Measurements from ENCODE around the gene PITX3. TPM values are rescaled to one million over a fixed set of nuclear protein-coding genes. Genes with fewer than 3 reads are reported as not detected.

Gene PITX3
- total and polyA plus RNA-seq, 2 experiments from 2014 or later: 0.34 TPM; not detected in 1

DNA sequence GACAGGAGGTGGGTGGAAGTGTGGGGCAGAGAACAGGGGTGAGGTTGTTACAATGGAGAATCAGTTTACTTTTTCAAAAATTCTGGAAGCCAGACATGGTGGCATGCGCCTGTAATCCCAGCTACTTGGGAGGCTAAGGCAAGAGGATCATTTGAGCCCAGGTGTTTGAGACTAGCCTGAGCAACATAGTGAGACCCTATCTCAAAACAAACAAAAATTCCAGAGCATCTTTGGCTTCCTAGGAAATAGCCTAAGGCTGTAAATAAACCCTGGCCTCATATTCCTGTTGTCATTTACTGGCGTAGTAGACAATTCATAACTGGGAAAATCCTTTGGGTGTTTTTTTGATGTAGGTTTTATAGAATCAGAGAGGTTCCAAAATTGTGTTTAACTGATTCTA, 48.0 kb upstream of the PITX3 start:
- Mint-ChIP-seq H3K36me3 (ENCODE audit: low read depth) (no peaks in the 10 kb centered on the region), H3K4me1 (no peaks in the 10 kb centered on the region), H3K27me3 (ENCODE audit: insufficient read depth, low read depth, poor library complexity) (no peaks in the 10 kb centered on the region), H3K9me3 (no peaks in the 10 kb centered on the region), H3K27ac (no peak overlapping the region), H3K4me3 (no peak overlapping the region)
- Histone ChIP-seq H3K79me2 (replicated peaks; ENCODE audit: insufficient read depth) (peaks cover 8% of the 10 kb centered on the region; the same call in 1 of the 2 replicates), H3K4me3 (no peak overlapping the region), H3K27ac (ENCODE audit: low read depth) (no peak overlapping the region), H3K27me3 (ENCODE audit: insufficient read depth) (no peaks in the 10 kb centered on the region), H3F3A (replicated peaks; ENCODE audit: low read depth) (no peaks in the 10 kb centered on the region), H4K20me1 (replicated peaks; ENCODE audit: insufficient read depth) (no peaks in the 10 kb centered on the region; the same call in none of the 2 replicates), H3K36me3 (ENCODE audit: insufficient read depth) (no peaks in the 10 kb centered on the region), H3K4me1 (ENCODE audit: insufficient read depth) (no peaks in the 10 kb centered on the region), H3K9me2 (ENCODE audit: insufficient read depth) (no peaks in the 10 kb centered on the region), H3K4me2 (no peak overlapping the region), H2AFZ (no peak overlapping the region)
- TF ChIP-seq, protein P1, sequence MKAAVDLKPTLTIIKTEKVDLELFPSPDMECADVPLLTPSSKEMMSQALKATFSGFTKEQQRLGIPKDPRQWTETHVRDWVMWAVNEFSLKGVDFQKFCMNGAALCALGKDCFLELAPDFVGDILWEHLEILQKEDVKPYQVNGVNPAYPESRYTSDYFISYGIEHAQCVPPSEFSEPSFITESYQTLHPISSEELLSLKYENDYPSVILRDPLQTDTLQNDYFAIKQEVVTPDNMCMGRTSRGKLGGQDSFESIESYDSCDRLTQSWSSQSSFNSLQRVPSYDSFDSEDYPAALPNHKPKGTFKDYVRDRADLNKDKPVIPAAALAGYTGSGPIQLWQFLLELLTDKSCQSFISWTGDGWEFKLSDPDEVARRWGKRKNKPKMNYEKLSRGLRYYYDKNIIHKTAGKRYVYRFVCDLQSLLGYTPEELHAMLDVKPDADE (IDR thresholded peaks at IDR 0.05): no peak
- TF ChIP-seq POLR2AphosphoS5 (IDR thresholded peaks at IDR 0.05; ENCODE audit: low read depth) (no peak), EZH2 (IDR thresholded peaks at IDR 0.05; ENCODE audit: low read depth, unreplicated experiment) (no peak), STAT1 (IDR thresholded peaks at IDR 0.05; ENCODE audit: unreplicated experiment) (no peak), JUNB (IDR thresholded peaks at IDR 0.05; ENCODE audit: unreplicated experiment) (no peak), ZNF331 (CRISPR knock-in tag; IDR thresholded peaks at IDR 0.05; ENCODE audit: low read depth) (no peak), NANOG (IDR thresholded peaks at IDR 0.05; ENCODE audit: borderline replicate concordance) (no peak), EZH2phosphoT487 (IDR thresholded peaks at IDR 0.05; ENCODE audit: unreplicated experiment) (no peak)
- ATAC-seq (no peak), DNase-seq (ENCODE audit: low spot score) (no peak)

DNA sequence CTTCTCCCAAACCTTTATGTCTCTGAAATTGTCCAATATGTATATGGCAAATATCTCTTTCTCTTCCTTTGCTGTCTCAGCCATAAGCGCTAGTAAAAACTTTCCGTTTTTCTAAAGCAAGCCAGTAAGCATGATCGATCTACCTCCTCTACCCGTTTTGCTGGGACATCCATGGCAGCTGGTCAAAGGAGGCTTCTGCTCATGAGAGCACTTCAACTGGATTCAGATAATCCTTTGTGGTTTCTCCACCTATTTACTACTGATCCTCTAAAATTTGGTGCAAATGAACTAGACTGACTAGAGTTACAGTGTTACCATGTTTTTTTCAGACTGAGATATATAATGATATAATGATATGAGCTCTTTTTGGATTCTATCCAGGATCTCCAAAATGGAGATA, 46.7 kb upstream of the PITX3 start:
- Histone ChIP-seq H3K79me2 (replicated peaks; ENCODE audit: insufficient read depth) (peaks cover 8% of the 10 kb centered on the region; the same call in 1 of the 2 replicates), H4K20me1 (replicated peaks; ENCODE audit: insufficient read depth) (no peaks in the 10 kb centered on the region; the same call in none of the 2 replicates), H3K36me3 (ENCODE audit: insufficient read depth) (no peaks in the 10 kb centered on the region), H3K27ac (ENCODE audit: low read depth) (no peak overlapping the region), H3K4me1 (ENCODE audit: insufficient read depth) (no peaks in the 10 kb centered on the region), H3K9me2 (ENCODE audit: insufficient read depth) (no peaks in the 10 kb centered on the region), H3K4me3 (no peak overlapping the region), H3K4me2 (no peak overlapping the region), H3K27me3 (ENCODE audit: insufficient read depth) (no peaks in the 10 kb centered on the region), H2AFZ (no peak overlapping the region), H3F3A (replicated peaks; ENCODE audit: low read depth) (no peaks in the 10 kb centered on the region)
- Mint-ChIP-seq H3K4me1 (no peaks in the 10 kb centered on the region), H3K9me3 (no peaks in the 10 kb centered on the region), H3K27me3 (ENCODE audit: insufficient read depth, low read depth, poor library complexity) (no peaks in the 10 kb centered on the region), H3K36me3 (ENCODE audit: low read depth) (no peaks in the 10 kb centered on the region), H3K27ac (no peak overlapping the region), H3K4me3 (no peak overlapping the region)
- no peak for DNase-seq (ENCODE audit: low spot score)
- no peak for ATAC-seq
- TF ChIP-seq POLR2AphosphoS5 (IDR thresholded peaks at IDR 0.05; ENCODE audit: low read depth) (no peak), ZNF114 (CRISPR knock-in tag; IDR thresholded peaks at IDR 0.05) (no peak), STAT1 (IDR thresholded peaks at IDR 0.05; ENCODE audit: unreplicated experiment) (no peak), EZH2 (IDR thresholded peaks at IDR 0.05; ENCODE audit: low read depth, unreplicated experiment) (no peak), JUNB (IDR thresholded peaks at IDR 0.05; ENCODE audit: unreplicated experiment) (no peak), EZH2phosphoT487 (IDR thresholded peaks at IDR 0.05; ENCODE audit: unreplicated experiment) (no peak), CREB1 (CRISPR knock-in tag; IDR thresholded peaks at IDR 0.05; ENCODE audit: low read depth) (no peak), ZNF331 (CRISPR knock-in tag; IDR thresholded peaks at IDR 0.05; ENCODE audit: low read depth) (no peak), NANOG (IDR thresholded peaks at IDR 0.05; ENCODE audit: borderline replicate concordance) (no peak)
- TF ChIP-seq, protein P2, sequence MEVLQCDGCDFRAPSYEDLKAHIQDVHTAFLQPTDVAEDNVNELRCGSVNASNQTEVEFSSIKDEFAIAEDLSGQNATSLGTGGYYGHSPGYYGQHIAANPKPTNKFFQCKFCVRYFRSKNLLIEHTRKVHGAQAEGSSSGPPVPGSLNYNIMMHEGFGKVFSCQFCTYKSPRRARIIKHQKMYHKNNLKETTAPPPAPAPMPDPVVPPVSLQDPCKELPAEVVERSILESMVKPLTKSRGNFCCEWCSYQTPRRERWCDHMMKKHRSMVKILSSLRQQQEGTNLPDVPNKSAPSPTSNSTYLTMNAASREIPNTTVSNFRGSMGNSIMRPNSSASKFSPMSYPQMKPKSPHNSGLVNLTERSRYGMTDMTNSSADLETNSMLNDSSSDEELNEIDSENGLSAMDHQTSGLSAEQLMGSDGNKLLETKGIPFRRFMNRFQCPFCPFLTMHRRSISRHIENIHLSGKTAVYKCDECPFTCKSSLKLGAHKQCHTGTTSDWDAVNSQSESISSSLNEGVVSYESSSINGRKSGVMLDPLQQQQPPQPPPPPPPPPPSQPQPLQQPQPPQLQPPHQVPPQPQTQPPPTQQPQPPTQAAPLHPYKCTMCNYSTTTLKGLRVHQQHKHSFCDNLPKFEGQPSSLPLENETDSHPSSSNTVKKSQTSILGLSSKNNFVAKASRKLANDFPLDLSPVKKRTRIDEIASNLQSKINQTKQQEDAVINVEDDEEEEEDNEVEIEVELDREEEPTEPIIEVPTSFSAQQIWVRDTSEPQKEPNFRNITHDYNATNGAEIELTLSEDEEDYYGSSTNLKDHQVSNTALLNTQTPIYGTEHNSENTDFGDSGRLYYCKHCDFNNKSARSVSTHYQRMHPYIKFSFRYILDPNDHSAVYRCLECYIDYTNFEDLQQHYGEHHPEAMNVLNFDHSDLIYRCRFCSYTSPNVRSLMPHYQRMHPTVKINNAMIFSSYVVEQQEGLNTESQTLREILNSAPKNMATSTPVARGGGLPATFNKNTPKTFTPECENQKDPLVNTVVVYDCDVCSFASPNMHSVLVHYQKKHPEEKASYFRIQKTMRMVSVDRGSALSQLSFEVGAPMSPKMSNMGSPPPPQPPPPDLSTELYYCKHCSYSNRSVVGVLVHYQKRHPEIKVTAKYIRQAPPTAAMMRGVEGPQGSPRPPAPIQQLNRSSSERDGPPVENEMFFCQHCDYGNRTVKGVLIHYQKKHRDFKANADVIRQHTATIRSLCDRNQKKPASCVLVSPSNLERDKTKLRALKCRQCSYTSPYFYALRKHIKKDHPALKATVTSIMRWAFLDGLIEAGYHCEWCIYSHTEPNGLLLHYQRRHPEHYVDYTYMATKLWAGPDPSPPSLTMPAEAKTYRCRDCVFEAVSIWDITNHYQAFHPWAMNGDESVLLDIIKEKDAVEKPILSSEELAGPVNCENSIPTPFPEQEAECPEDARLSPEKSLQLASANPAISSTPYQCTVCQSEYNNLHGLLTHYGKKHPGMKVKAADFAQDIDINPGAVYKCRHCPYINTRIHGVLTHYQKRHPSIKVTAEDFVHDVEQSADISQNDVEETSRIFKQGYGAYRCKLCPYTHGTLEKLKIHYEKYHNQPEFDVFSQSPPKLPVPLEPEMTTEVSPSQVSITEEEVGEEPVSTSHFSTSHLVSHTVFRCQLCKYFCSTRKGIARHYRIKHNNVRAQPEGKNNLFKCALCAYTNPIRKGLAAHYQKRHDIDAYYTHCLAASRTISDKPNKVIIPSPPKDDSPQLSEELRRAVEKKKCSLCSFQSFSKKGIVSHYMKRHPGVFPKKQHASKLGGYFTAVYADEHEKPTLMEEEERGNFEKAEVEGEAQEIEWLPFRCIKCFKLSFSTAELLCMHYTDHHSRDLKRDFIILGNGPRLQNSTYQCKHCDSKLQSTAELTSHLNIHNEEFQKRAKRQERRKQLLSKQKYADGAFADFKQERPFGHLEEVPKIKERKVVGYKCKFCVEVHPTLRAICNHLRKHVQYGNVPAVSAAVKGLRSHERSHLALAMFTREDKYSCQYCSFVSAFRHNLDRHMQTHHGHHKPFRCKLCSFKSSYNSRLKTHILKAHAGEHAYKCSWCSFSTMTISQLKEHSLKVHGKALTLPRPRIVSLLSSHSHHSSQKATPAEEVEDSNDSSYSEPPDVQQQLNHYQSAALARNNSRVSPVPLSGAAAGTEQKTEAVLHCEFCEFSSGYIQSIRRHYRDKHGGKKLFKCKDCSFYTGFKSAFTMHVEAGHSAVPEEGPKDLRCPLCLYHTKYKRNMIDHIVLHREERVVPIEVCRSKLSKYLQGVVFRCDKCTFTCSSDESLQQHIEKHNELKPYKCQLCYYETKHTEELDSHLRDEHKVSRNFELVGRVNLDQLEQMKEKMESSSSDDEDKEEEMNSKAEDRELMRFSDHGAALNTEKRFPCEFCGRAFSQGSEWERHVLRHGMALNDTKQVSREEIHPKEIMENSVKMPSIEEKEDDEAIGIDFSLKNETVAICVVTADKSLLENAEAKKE (CRISPR knock-in tag; IDR thresholded peaks at IDR 0.05): no peak
- TF ChIP-seq, protein P1 (IDR thresholded peaks at IDR 0.05): no peak
